WTC11 (cell line): ENCODE measurements around the gene FNDC3B.

Source experiments
- ATF3 ChIP-seq: sonication (generic); formaldehyde crosslinking; conservative IDR thresholded peaks from 2 replicates; pipeline ENCODE4 v1.8.1; 2022; ENCODE audit warnings: mild to moderate bottlenecking, missing genetic modification reagents
- CREB1 ChIP-seq: sonication (generic); formaldehyde crosslinking; IDR thresholded peaks from 2 replicates; pipeline ENCODE4 v1.8.0; 2023; ENCODE audit warnings: mild to moderate bottlenecking, missing genetic modification reagents
- CTCF ChIP-seq: fragments of 200-600 bp; IDR thresholded peaks from 2 replicates; pipeline ENCODE4 v1.8.0; 2022; ENCODE audit warnings: antibody characterized with exemption
- ETV6 ChIP-seq: sonication (generic); formaldehyde crosslinking; IDR thresholded peaks from 2 replicates; pipeline ENCODE4 v1.8.1; 2022; ENCODE audit warnings: mild to moderate bottlenecking, missing genetic modification reagents
- NFYB ChIP-seq: sonication (generic); formaldehyde crosslinking; conservative IDR thresholded peaks from 2 replicates; pipeline ENCODE4 v1.8.0; 2022; ENCODE audit warnings: low read depth, missing genetic modification reagents
- RORB ChIP-seq: fragments of 250-450 bp; sonication (Bioruptor Pico); IDR thresholded peaks from 2 replicates; pipeline ENCODE4 v1.9.0; 2021; ENCODE audit warnings: mild to moderate bottlenecking
- ZNF121 ChIP-seq: sonication (generic); formaldehyde crosslinking; IDR thresholded peaks from 2 replicates; pipeline ENCODE4 v1.8.0; 2023; ENCODE audit warnings: missing genetic modification reagents

GRCh38 chr3:172277151-172277652 lies 237.8 kb downstream of the FNDC3B start:
- TF ChIP-seq CTCF (no peak), RORB (CRISPR knock-in tag) (no peak), NFYB (no peak), ZNF121 (CRISPR knock-in tag) (no peak), ETV6 (CRISPR knock-in tag) (no peak), CREB1 (CRISPR knock-in tag) (no peak), ATF3 (no peak)
